ENCODE results near the gene MRPL53.

Gene MRPL53

GRCh38 chr2:74514368-74515270 is 42.1 kb upstream of the MRPL53 start, which contains the start of gene TLX2:
Gene TLX2 (plus strand): TSS chr2:74514450. CDS start chr2:74514807, 357 bp downstream.
- TF ChIP-seq SIN3A (IDR thresholded peaks at IDR 0.05; ENCODE audit: borderline replicate concordance, insufficient read depth, low read length) (no peak), REST (IDR thresholded peaks at IDR 0.05; ENCODE audit: insufficient read depth in 1 of 2, low read depth in 2 of 2, low read length in 2 of 2) (no peak), POLR2AphosphoS5 (IDR thresholded peaks at IDR 0.05; ENCODE audit: low read depth, low read length) (no peak), TAF1 (IDR thresholded peaks at IDR 0.05; ENCODE audit: borderline replicate concordance, insufficient read depth, low read length) (no peak), FOXP2 (optimal IDR thresholded peaks at IDR 0.05; ENCODE audit: borderline replicate concordance, extremely low read depth, extremely low read length, insufficient read depth) (no peak)

GRCh38 chr2:74513605-74514367 is 41.3 kb upstream of the MRPL53 start:
- TF ChIP-seq POLR2AphosphoS5 (IDR thresholded peaks at IDR 0.05; ENCODE audit: low read depth, low read length) (no peak), FOXP2 (optimal IDR thresholded peaks at IDR 0.05; ENCODE audit: borderline replicate concordance, extremely low read depth, extremely low read length, insufficient read depth) (no peak), REST (IDR thresholded peaks at IDR 0.05; ENCODE audit: insufficient read depth in 1 of 2, low read depth in 2 of 2, low read length in 2 of 2) (no peak), TAF1 (IDR thresholded peaks at IDR 0.05; ENCODE audit: borderline replicate concordance, insufficient read depth, low read length) (no peak), SIN3A (IDR thresholded peaks at IDR 0.05; ENCODE audit: borderline replicate concordance, insufficient read depth, low read length) (no peak)

- TF ChIP-seq SIN3A (IDR thresholded peaks at IDR 0.05; ENCODE audit: borderline replicate concordance, insufficient read depth, low read length) (no peak), FOXP2 (optimal IDR thresholded peaks at IDR 0.05; ENCODE audit: borderline replicate concordance, extremely low read depth, extremely low read length, insufficient read depth) (no peak), TAF1 (IDR thresholded peaks at IDR 0.05; ENCODE audit: borderline replicate concordance, insufficient read depth, low read length) (no peak), POLR2AphosphoS5 (IDR thresholded peaks at IDR 0.05; ENCODE audit: low read depth, low read length) (no peak), REST (IDR thresholded peaks at IDR 0.05; ENCODE audit: insufficient read depth in 1 of 2, low read depth in 2 of 2, low read length in 2 of 2) (no peak)
Observed at GRCh38 chr2:74512744-74513604, 40.5 kb upstream of the MRPL53 start.

GRCh38 chr2:74511104-74511989 is 38.9 kb upstream of the MRPL53 start:
- TF ChIP-seq POLR2AphosphoS5 (IDR thresholded peaks at IDR 0.05; ENCODE audit: low read depth, low read length) (no peak), SIN3A (IDR thresholded peaks at IDR 0.05; ENCODE audit: borderline replicate concordance, insufficient read depth, low read length) (no peak), FOXP2 (optimal IDR thresholded peaks at IDR 0.05; ENCODE audit: borderline replicate concordance, extremely low read depth, extremely low read length, insufficient read depth) (no peak), TAF1 (IDR thresholded peaks at IDR 0.05; ENCODE audit: borderline replicate concordance, insufficient read depth, low read length) (no peak), REST (IDR thresholded peaks at IDR 0.05; ENCODE audit: insufficient read depth in 1 of 2, low read depth in 2 of 2, low read length in 2 of 2) (no peak)
